Neural cell (in vitro differentiated cells): ENCODE results near the gene ZXDC. TPM values are rescaled to one million over a fixed set of nuclear protein-coding genes. Genes with fewer than 3 reads are reported as not detected.

ENCODE experiments used
- H2AFZ ChIP-seq: fragments of 200-600, 300-800 bp; sonication (generic), shearing (Covaris generic); 2 replicates; pipeline ENCODE4 v1.6.0; 2014; ENCODE audit warnings: low read depth, mild to moderate bottlenecking, antibody characterized with exemption, low read length, moderate library complexity
- H3F3A ChIP-seq: fragments of 200-600 bp; shearing (Covaris generic); 2 replicates; pipeline ENCODE4 v1.6.1; 2016; ENCODE audit warnings: mild to moderate bottlenecking, moderate library complexity, mixed read lengths, antibody characterized with exemption, low read length; ENCODE audit not compliant: insufficient read depth, poor library complexity, severe bottlenecking
- H3K27ac ChIP-seq: fragments of 200-600, 300-800 bp; sonication (generic), shearing (Covaris generic); 2 replicates; pipeline ENCODE4 v1.5.1; 2014; ENCODE audit warnings: mild to moderate bottlenecking, low read length, moderate library complexity
- H3K27me3 ChIP-seq: fragments of 300-800, 200-600 bp; sonication (generic), shearing (Covaris generic); 2 replicates; pipeline ENCODE4 v1.6.0; 2014; ENCODE audit warnings: mild to moderate bottlenecking, low read depth, low read length, moderate library complexity; ENCODE audit not compliant: insufficient read depth
- H3K36me3 ChIP-seq: fragments of 300-800, 200-600 bp; sonication (generic), shearing (Covaris generic); 2 replicates; pipeline ENCODE4 v1.5.1; 2014; ENCODE audit warnings: mild to moderate bottlenecking, antibody characterized with exemption, low read length, moderate library complexity; ENCODE audit not compliant: insufficient read depth
- H3K4me2 ChIP-seq: fragments of 300-800, 200-600 bp; sonication (generic), shearing (Covaris generic); 2 replicates; pipeline ENCODE4 v1.6.0; 2014; ENCODE audit warnings: mild to moderate bottlenecking, low read length
- H3K4me3 ChIP-seq: fragments of 300-800, 200-600 bp; sonication (generic), shearing (Covaris generic); 2 replicates; pipeline ENCODE4 v1.5.1; 2014; ENCODE audit warnings: mild to moderate bottlenecking, low read length, moderate library complexity
- H3K79me2 ChIP-seq: fragments of 200-600 bp; shearing (Covaris generic); replicated peaks from 2 replicates; pipeline ENCODE4 v1.6.0; 2014; ENCODE audit warnings: mild to moderate bottlenecking, low read length, moderate library complexity; ENCODE audit not compliant: insufficient read depth
- H3K9ac ChIP-seq: fragments of 300-800, 200-600 bp; sonication (generic), shearing (Covaris generic); 2 replicates; pipeline ENCODE4 v1.6.1; 2016; ENCODE audit warnings: mild to moderate bottlenecking, low read length, mixed read lengths
- H3K9me2 ChIP-seq: fragments of 200-600 bp; shearing (Covaris generic); 2 replicates; pipeline ENCODE4 v1.6.1; 2016; ENCODE audit warnings: mild to moderate bottlenecking, low read length, mixed read lengths; ENCODE audit not compliant: insufficient read depth
- H3K9me3 ChIP-seq: fragments of 200-600, 300-800 bp; sonication (generic), shearing (Covaris generic); 2 replicates; pipeline ENCODE4 v1.6.1; 2016; ENCODE audit warnings: mild to moderate bottlenecking, mixed run types, low read length, moderate library complexity, mixed read lengths
- H4K20me1 ChIP-seq: fragments of 200-600 bp; shearing (Covaris generic); 2 replicates; pipeline ENCODE4 v1.6.1; 2016; ENCODE audit warnings: mild to moderate bottlenecking, mixed run types; ENCODE audit not compliant: insufficient read depth
- EP300 ChIP-seq: fragments of 450-650 bp; conservative IDR thresholded peaks from 2 replicates; pipeline ENCODE4 v1.6.1; 2014; ENCODE audit warnings: antibody characterized with exemption, mild to moderate bottlenecking, moderate library complexity; ENCODE audit not compliant: poor library complexity, severe bottlenecking
- EZH2 ChIP-seq: fragments of 200-600, 300-800 bp; shearing (Covaris generic), sonication (generic); IDR thresholded peaks from 2 replicates; pipeline ENCODE4 v1.6.1; 2014; ENCODE audit warnings: antibody characterized with exemption, low read length, borderline replicate concordance, mild to moderate bottlenecking; ENCODE audit not compliant: insufficient read depth, poor library complexity, severe bottlenecking
- MXI1 ChIP-seq: fragments of 450-650 bp; conservative IDR thresholded peaks from 2 replicates; pipeline ENCODE4 v1.6.1; 2014; ENCODE audit warnings: antibody characterized with exemption, mild to moderate bottlenecking; ENCODE audit not compliant: poor library complexity, severe bottlenecking
- POLR2AphosphoS5 ChIP-seq: IDR thresholded peaks from 2 replicates; pipeline ENCODE4 v1.6.1; 2012
- RAD21 ChIP-seq: fragments of 450-650 bp; conservative IDR thresholded peaks from 2 replicates; pipeline ENCODE4 v1.6.1; 2014; ENCODE audit warnings: antibody characterized with exemption, mild to moderate bottlenecking, moderate library complexity
- SMC3 ChIP-seq: fragments of 450-650 bp; conservative IDR thresholded peaks from 2 replicates; pipeline ENCODE4 v1.6.1; 2014; ENCODE audit warnings: antibody characterized with exemption, mild to moderate bottlenecking, moderate library complexity; ENCODE audit not compliant: poor library complexity
- TAF1 ChIP-seq: IDR thresholded peaks from 2 replicates; pipeline ENCODE4 v1.6.1; 2012; ENCODE audit warnings: low read depth
- polyA plus RNA-seq: library from polyadenylated mRNA; depleted of rRNA; stranded (reverse); fragments of >200 nt; gene quantifications from 2 replicates; pipeline ENCODE4 v1.2.3, GENCODE V29; 2014
- TF ChIP-seq, protein P1 (sequence below): IDR thresholded peaks from 2 replicates; pipeline ENCODE4 v1.6.1; 2012; ENCODE audit warnings: borderline replicate concordance
- TF ChIP-seq, protein P2 (sequence below): fragments of 450-650 bp; IDR thresholded peaks from 2 replicates; pipeline ENCODE4 v1.5.1; 2014; ENCODE audit warnings: antibody characterized with exemption, mild to moderate bottlenecking, moderate library complexity; ENCODE audit not compliant: poor library complexity, severe bottlenecking

The ZXDC gene
- polyA plus RNA-seq, 1 donor from 2014 or later, result 22.2 TPM

DNA sequence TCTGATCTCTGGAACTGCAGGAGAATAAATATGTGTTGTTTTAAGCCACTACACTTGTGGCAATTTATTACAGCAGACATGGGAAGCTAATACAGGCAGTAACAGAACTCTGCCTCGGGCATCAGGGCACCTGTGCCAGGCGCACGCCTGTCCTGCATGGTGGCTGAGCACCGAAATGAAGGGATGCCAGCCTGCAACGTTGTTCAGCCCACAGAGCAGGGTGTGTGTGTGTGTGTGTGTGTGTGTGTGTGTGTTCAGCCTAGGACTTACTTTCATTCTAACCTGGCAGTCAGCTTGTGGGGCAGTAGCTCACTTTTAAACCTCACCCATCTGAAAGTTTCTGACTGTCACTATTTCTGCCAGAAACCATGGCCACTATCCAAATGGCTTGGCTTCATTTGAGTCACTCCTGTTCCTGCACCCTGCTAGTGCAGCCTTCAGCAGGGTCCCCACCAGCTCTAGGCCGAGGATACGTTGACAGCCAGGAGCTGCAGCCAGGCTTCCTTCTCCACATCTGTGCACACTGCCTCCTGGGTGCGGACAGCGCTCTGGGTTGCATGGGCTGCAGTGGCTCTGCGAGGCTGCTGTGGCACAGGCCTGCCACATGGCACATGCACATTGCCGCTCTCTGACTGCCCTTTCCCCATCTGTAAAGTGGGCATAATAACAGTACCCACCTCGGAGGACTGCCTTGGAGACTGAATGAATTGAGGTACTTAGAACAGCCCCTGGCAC is 37.4 kb upstream of the ZXDC start (continued):
- TF ChIP-seq MXI1, result no peak

DNA sequence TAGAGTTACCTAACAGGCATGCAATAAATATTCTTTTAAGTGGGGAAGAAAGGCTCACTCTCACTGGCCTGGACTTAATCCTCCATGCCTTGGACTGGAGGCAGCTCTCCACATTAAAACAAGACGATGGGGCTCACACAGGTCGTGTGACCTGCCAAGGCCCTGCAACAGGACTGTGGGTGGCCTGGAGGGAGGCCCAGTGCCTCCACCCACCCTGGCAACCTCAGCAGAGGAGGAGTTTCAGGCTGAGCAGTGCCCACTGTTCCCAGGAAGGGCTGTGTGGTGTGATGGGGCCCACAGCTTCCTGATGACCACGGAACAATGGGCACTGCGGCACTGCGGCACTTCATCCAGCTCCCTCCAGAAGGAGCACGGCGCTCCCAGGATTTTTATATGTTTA is 36.3 kb upstream of the ZXDC start:
- Histone ChIP-seq H2AFZ (no peak overlapping the region), H4K20me1 (no peaks in the 10 kb centered on the region), H3K9ac (no peak overlapping the region), H3K27me3 (no peaks in the 10 kb centered on the region), H3K9me3 (no peaks in the 10 kb centered on the region), H3K36me3 (no peaks in the 10 kb centered on the region), H3K4me2 (no peak overlapping the region), H3F3A (no peaks in the 10 kb centered on the region), H3K27ac (no peak overlapping the region), H3K79me2 (no peaks in the 10 kb centered on the region), H3K4me3 (no peak overlapping the region), H3K9me2 (no peaks in the 10 kb centered on the region)
- TF ChIP-seq, protein P1, sequence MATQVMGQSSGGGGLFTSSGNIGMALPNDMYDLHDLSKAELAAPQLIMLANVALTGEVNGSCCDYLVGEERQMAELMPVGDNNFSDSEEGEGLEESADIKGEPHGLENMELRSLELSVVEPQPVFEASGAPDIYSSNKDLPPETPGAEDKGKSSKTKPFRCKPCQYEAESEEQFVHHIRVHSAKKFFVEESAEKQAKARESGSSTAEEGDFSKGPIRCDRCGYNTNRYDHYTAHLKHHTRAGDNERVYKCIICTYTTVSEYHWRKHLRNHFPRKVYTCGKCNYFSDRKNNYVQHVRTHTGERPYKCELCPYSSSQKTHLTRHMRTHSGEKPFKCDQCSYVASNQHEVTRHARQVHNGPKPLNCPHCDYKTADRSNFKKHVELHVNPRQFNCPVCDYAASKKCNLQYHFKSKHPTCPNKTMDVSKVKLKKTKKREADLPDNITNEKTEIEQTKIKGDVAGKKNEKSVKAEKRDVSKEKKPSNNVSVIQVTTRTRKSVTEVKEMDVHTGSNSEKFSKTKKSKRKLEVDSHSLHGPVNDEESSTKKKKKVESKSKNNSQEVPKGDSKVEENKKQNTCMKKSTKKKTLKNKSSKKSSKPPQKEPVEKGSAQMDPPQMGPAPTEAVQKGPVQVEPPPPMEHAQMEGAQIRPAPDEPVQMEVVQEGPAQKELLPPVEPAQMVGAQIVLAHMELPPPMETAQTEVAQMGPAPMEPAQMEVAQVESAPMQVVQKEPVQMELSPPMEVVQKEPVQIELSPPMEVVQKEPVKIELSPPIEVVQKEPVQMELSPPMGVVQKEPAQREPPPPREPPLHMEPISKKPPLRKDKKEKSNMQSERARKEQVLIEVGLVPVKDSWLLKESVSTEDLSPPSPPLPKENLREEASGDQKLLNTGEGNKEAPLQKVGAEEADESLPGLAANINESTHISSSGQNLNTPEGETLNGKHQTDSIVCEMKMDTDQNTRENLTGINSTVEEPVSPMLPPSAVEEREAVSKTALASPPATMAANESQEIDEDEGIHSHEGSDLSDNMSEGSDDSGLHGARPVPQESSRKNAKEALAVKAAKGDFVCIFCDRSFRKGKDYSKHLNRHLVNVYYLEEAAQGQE, result no peak
- TF ChIP-seq, protein P2, sequence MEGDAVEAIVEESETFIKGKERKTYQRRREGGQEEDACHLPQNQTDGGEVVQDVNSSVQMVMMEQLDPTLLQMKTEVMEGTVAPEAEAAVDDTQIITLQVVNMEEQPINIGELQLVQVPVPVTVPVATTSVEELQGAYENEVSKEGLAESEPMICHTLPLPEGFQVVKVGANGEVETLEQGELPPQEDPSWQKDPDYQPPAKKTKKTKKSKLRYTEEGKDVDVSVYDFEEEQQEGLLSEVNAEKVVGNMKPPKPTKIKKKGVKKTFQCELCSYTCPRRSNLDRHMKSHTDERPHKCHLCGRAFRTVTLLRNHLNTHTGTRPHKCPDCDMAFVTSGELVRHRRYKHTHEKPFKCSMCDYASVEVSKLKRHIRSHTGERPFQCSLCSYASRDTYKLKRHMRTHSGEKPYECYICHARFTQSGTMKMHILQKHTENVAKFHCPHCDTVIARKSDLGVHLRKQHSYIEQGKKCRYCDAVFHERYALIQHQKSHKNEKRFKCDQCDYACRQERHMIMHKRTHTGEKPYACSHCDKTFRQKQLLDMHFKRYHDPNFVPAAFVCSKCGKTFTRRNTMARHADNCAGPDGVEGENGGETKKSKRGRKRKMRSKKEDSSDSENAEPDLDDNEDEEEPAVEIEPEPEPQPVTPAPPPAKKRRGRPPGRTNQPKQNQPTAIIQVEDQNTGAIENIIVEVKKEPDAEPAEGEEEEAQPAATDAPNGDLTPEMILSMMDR, result no peak
- TF ChIP-seq POLR2AphosphoS5, result no peak
- no peak for TF ChIP-seq EZH2
- TF ChIP-seq MXI1, result no peak
- TF ChIP-seq RAD21, result no peak
- no peak for TF ChIP-seq SMC3
- TF ChIP-seq EP300, result no peak
- TF ChIP-seq TAF1, result no peak

DNA sequence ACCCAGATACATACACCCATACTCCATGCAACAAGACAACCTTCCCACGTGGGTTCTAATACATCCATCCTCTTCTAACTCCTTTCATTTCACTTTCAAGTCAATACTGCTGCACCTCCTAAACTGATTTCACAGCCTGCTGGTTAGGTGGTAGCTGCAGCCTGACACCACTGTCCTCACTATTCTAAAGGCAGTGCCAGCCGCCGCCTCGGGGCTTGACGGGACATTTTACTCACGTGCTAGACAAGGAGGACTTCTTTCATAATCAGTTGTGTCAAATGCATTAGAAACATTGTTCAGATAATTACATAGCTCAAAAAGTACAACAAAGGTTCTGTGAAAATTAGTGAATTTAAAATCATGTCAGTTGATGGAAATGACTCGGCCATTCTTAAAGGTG is 35.6 kb upstream of the ZXDC start:
- H3K4me3 ChIP-seq, result no peak overlapping the region
- no peaks in the 10 kb centered on the region for H3K27me3 ChIP-seq
- no peaks in the 10 kb centered on the region for H4K20me1 ChIP-seq
- H3K79me2 ChIP-seq, result no peaks in the 10 kb centered on the region
- no peak overlapping the region for H3K9ac ChIP-seq
- no peaks in the 10 kb centered on the region for H3F3A ChIP-seq
- no peaks in the 10 kb centered on the region for H3K36me3 ChIP-seq
- H3K4me2 ChIP-seq, result no peak overlapping the region
- H3K27ac ChIP-seq, result no peak overlapping the region
- TF ChIP-seq SMC3, result no peak
- no peaks in the 10 kb centered on the region for H3K9me2 ChIP-seq
- no peak overlapping the region for H2AFZ ChIP-seq
- no peaks in the 10 kb centered on the region for H3K9me3 ChIP-seq
